B cell (primary cell): Measurements from ENCODE around the gene PTEN.

ENCODE experiments used
- CTCF ChIP-seq: fragments of 200-600 bp; IDR thresholded peaks from one replicate; pipeline ENCODE4 v1.8.0; 2022; ENCODE audit warnings: antibody characterized with exemption, mild to moderate bottlenecking
- EZH2 ChIP-seq: IDR thresholded peaks from 2 replicates; pipeline ENCODE4 v1.6.1; 2012; ENCODE audit warnings: borderline replicate concordance, low read depth, mild to moderate bottlenecking, moderate library complexity, low read length; ENCODE audit not compliant: insufficient read depth, poor library complexity, severe bottlenecking

- TF ChIP-seq CTCF (no peak), EZH2 (no peak)
These were observed 11.3 kb upstream of the PTEN start for GRCh38 chr10:87852089-87852488.
